HG02623 (cell line): ENCODE measurements around the gene CLCA1.

Source experiments
- ATAC-seq: cut with Tn5 transposase; IDR thresholded peaks from one replicate; pipeline ENCODE4 v1.9.1; 2021; ENCODE audit warnings: moderate library complexity; ENCODE audit not compliant: unreplicated experiment

Gene CLCA1

DNA sequence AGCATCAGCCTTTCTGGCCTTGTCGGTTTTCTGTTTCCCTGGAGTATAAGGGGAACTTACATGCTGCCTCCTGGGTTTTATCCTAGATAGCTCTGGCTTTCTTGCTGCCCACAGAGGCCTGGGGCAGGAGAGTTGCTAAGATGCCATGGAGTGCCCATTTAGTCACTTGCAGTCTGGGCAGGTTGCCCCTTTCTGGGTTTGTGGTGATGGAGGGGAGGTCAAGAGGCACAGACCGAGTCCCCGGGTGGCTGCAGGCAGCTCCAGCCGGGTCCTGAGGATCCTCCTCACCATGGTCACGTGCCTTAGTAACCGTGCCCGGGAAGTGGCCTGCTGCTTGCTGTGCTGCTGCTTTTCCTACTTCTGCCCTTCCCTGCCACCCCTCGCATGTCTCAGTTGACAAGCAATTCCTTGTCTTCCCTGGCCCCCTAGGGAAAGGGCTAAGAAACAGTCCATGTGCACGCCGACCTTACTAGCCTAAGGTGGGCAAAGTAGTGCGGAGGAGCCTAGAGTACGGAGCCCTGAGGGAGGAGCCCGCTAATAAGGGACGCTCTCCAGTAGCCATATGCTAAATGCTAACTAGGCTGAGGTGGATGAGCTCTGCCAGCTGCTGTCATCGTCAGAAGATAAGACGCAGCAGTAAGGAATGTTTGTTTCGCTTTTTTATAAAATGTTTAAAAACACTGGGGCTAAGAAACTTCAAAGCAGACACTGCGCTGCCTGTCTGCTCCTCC, 34.8 kb downstream of the CLCA1 start:
- no peak for ATAC-seq

DNA sequence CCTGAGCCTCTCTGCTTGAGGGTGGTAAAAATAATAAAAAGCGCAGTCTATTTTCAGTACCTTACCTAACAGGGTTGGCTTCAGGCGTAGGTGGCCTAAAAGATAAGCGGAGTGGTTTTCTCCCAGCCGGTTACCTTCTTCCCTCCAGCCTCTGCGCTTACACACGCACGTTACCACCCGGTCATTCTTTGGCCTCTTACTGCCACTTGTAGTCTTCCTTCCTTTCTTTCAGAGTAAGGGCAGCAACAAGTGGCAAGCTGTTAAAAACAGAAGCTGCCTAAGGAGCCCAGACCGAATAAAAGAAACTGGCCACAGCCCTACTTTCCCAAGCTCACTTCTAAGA, 35.4 kb downstream of the CLCA1 start:
- ATAC-seq, result no peak

DNA sequence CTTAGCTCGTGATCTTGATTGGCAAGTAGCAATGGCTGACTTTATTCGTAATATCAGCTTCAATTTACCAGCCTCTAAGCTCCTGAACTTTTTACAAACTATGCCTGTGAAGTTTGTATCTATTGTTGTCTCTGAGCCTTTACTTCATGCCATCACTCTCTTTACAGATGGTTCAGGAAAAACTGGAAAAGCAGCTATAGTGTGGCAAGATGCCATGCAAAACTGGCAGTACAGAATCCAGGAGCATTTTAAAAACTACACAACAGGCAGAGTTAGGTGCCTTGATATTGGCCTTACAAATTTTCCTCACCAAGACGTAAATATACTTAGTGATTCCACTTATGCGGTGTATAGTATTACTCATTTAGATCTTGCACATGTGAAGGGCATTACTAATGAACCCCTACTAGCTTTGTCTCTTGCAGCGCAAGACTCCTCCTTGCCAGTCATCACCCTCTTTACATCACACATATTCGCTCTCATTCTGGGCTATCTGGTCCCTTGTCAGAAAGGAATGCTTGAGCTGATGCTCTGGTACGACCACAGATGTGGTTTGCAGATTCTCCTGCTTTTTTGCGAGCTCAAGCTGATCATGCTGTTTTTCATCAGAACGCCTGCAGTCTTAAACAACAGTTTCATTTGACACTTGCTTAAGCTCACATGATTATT, 36.3 kb downstream of the CLCA1 start:
- no peak for ATAC-seq

DNA sequence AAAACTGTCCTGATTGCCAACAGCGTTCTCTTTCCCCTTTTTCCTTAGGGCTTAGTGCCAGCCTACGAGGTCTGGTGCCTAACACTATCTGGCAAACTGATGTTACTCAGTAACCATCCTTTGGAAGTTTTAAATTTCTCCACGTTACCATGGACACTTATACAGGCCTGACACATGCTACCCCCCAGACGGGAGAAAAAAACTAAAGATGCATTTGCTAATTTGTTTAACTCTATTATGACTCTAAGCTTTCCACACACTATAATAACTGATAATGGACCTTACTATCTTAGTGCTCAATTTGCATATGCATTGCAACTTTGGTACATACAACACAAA, 36.8 kb downstream of the CLCA1 start:
- no peak for ATAC-seq

DNA sequence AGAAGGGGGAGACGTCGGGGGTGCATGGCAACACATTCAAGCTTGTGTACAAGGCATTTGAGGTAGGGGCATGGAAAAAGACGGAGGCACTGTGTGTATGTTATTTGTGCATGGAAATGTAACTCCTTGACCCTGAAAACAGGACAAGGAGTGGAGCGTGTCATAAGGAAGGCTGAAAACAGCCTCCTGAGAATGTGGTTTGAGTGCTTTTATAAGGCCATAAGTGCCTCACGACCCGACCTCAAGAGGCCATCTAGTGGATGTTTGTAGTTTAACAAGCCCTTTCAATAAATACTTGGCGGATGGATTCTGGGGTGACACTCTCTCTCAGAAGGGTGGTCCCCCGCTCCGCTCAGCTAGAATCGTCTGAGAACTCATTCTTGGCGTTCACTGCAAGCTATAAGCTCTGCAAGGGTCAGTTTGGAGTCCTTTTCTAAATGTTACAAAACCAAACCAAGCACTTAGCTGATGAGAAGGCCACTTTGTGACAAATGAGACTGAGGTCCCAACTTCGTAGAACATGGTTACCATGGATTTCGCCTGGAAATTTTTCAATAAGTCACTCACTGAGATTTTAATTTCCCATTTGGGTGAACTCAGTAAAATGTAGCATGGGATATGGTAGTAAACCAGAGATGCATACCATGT, 39.3 kb downstream of the CLCA1 start:
- ATAC-seq, result no peak

DNA sequence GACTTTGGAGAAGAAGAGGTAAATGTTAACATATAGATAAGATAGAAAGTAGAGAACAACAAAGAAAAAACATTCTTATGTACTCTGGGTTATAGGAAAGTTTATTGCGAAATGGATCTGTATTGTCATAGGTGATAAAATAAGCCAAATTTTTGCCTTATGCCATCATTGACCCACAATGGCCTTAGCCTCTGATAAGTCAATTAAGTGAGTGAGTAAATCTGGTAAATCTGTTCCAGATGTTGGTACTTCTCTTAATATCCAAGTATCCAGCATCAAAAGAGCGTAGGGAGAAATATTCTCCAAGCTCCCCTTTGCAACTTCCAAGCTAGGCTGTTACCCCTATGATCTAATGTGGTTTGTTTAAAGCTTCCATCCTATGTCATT, 39.8 kb downstream of the CLCA1 start:
- ATAC-seq, result no peak

DNA sequence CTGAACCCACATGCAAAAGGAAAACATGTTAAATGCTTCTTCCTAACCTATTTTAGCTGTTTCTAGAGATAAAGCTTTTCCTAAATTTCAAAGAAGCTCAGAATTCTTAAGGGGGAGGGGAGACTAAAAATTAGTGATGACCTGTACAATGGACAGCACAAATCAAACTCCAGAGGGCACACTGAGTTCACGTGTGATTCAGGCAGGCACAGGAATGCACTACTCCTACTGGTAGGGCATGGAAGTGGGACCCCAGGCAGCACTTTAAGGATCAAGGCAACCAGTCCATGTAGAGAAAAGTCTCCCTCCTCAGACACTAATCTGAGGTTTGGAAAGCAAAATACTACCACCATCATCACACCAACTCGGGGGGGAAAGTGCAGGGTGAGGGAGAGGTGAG, 46.9 kb downstream of the CLCA1 start:
- ATAC-seq, result no peak

DNA sequence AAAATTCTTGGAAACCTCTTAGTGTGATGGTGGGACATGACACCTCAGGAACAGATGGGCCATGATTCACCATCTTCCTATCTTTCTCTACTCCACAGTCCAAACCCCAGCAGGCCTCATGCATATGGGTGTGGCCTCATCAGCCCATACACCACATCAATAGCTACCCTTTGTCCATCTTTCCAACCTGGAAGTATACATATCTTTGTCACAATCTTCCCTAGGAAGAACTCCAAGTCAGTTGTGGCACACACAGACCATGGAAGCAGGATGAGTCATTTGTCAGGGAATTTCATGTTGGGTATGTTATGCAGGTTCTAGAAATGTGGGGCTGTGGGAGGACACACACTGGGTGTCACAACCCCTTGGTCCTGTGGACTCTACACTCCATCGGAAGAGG, 47.6 kb downstream of the CLCA1 start:
- ATAC-seq, result no peak

DNA sequence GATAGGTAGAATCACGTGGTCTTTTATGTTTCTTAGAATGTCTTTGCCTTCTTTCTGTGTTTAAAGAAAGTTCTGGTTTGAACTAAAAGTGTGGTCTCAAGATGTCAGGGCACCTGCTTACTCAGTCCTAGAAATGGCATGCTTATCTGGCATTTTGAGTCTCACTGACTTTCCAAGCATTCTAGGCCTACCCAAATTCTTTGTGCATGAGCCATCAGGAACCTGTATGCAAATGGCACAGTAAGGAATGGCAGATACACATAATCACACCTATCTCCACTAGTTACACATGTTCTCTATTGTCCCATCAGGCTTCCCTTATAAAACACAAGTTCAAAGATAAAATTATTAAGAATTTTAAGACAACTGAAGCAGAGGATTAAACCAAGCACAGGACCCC, 48.6 kb downstream of the CLCA1 start:
- no peak for ATAC-seq

DNA sequence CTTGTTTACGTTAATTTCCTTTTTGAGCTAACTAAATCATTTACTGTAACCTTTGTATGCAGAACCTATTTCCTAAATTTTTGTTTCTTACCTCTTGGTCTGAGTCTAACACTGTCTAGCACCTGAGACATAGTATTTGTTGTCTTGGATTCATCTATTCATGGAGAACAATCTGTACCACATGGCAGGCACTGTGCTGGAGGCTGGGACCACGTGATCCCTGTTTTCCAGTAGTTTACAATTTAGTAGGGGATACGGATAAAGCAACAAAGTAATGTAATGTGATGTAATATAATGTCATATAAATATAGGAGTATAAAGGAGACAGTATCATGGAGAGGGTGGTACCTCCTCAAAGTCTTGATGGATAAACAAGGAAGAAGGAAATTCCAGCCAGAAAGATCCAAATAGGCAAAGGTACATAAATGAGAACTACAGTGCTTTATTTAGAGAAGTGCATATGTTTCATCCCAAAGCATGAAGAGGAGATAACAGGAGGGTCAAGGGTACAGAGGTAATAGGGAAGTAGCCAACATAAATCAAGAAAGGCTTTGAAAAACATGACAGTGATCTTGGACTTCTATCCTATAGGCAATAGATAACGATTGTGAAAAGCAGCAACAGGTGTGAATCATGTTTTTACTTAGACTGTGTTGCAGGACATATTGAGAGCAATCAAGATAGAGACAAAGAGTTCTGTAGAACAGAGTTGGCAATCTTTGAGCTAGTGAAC, 52.2 kb downstream of the CLCA1 start:
- ATAC-seq, result no peak

DNA sequence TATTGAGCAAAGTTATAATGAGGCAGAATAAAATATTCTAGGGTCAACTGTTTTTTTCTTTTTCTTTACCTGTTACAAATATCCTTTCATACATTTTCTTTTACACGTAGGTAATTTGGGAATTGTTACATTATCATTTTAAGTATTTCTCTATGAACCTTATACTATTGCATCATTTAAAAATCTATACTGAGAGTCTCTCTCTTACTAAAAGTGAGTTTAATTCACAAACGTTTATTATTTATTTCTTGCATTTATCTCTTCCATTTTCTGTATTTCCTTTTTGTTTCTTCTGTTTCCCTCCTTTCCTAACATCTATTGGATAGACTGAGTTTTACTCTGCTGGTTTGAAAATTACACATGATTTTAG, 52.8 kb downstream of the CLCA1 start:
- no peak for ATAC-seq

DNA sequence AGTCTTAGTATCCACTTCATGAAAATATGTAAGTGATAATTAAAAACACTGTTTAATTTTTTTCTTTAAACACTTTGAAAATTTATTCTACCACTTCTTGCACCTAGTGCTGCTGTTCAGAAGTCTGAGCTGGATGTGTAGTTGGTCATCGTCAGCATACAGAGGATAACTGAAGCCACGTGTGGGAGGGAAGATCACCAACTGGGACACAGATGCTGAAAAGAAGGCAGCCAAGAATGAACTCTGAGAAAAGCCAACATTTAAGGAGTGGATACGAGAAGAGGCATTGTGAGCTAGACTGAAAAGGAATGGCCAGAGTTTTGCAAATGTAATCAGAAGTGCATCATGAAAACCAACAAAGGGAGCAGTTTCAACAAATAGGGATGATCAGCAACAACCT, 53.5 kb downstream of the CLCA1 start:
- no peak for ATAC-seq

DNA sequence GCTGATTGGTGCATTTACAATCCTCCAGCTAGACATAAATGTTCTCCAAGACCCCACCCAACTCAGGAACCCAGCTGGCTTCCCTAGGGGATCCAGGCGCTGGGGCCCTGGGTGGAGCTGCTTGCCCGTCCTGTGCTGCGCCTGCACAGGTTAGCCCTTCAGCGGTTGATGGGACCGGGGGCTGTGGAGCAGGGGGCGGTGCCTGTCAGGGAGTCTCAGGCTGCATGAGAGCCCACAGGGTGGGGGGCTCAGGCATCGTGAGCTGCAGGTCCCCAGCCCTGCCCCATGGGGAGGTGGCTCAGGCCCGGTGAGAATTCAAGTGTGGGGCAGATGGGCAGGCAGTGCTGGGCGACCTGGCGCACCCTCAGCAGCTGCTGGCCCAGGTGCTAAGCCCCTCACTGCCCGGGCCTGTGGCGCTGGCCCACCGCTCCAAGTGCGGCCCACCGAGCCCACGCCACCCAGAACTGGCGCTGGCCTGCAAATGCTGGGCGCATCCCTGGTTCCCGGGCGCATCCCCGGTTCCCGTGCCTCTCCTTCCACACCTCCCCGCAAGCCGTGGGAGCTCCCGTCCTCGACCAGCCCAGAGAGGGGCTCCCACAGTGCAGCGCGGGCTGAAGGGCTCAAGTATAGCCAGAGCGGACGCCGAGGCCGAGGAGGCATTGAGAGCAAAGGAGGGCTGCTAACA, 55.1 kb downstream of the CLCA1 start:
- no peak for ATAC-seq

DNA sequence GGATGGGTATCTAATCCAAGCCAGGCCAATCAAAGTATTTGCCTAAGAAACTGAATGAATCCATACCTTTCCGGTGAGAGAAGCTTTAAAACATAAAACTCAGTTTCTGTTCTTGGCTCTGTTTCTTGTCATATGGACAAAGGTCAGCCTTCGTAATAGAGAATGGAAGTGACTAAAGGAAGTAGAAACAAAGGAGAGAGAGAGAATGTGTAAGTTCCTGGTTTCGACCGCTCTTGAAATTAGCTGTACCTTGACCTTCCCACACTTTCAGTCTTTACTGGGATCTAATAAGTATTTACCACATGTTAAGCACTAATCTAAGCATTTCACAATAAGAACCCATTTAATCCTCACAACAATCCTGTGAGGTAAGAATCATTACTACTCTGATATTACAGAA, 58.6 kb downstream of the CLCA1 start:
- no peak for ATAC-seq

DNA sequence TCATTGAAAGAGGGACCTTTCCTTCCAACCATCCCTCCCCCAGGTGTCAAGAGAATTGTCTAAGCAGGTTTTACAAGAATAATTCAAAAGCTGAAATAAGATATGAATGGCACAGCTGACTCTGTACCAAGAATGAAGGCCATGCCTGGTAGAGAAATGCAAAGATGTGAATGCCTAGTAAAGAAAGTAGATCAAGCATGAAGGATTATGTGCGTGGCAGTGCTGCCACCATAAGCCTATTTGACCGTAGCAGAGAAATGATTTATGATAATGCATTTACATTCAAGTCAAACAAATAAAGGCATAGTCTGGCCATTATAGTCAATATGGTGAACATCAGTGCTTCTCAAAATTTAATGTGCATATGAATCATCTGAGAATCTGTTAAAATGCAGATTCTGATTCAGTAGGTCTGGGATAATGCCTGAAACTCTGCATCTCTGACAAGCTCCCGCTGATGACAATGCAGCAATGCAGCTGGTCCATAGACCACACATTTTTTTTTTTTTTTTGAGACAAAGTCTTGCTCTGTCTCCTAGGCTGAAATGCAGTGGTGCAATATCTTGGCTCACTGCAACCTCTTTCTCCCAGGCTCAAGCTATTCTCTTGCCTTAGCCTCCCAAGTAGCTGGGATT, 61.6 kb downstream of the CLCA1 start:
- ATAC-seq, result no peak

DNA sequence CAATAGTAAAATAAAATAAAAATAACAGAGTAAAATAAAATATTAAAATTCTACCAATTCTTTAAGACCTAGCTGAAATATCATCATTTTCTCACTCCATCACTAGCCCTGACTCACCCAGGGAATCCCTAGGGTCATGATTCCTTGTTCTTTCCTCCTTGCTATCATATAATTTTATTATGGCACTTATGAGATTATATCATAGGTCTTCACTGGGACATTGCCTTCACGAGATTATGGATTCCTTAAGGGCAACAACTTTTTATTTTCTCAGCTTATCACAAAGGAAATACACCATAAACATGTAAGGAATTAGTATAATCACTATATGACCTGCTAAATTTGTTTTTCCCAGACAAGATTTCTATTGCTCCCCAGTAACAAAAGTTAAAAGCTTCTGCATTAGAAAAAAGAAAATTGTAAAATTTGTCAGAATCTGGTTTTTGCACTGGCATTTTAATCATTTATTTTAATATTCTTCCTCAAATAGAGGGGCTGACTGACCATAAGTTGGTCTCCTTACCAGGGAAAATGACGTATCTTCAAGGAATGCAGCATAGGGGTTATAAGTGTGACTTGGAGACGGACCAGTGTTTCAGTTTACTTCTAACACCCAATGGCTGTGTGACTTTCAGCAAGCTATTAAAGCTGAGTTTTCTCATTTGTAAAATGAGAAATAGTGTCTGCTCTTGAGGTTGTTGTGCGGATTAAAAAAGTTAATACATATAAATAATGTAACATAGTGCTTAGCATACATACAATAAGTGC, 69.4 kb downstream of the CLCA1 start:
- ATAC-seq, result no peak

DNA sequence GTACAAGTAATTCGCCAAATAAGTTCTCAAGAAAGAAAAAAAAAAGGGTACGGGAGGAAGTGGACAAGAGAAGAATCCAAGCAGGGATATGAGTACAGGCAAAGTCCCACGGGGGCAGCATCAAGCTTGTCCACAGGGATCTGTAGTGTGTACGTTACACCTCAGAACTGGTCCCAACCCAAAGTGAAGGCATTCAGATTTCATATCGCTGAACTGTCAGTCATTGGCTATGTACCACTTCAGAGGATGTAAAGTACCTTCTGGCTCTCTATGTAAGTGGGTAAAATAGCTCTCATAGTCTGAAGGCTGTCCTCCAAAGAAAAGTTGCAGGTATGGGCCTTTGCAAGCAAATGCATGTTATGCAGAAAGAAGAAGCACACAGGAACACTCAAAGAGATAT, 70.0 kb downstream of the CLCA1 start:
- no peak for ATAC-seq

DNA sequence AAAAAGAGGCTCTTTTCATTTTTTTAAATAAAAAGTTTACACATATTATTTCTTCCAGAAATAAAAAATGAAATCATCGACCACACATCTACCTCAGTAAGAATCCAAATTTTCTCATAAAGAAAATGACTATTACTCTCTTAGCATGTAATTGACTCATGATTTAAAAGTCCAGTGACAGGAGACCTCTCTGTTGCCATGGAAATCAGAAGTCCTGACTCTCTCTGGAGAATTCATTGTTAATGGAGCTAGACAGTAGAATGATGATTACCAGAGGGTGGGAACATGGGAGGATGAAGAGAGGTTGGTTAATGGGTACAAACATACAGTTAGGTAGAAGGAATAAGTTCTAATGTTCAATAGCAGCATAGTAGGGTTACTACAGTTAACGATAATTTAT, 73.1 kb downstream of the CLCA1 start:
- ATAC-seq, result no peak

DNA sequence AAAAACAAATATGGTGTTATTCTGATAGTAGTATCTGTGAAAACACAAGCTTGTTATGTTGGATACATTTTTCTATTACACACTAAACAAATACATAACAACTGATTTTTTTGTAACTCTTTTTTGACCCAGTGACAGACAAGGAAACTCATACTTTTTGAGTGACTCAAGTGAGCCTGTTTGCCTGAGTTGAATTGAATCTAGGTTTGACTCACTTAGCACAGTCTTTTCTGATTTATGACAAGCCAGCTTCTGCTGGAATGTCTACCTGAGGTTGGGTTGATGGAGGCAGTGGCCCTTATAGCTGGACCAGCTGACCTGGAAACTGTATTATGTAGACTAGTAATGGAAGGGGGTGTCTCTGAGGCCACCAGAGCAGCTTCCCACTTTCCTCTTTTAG, 73.9 kb downstream of the CLCA1 start:
- ATAC-seq, result no peak

DNA sequence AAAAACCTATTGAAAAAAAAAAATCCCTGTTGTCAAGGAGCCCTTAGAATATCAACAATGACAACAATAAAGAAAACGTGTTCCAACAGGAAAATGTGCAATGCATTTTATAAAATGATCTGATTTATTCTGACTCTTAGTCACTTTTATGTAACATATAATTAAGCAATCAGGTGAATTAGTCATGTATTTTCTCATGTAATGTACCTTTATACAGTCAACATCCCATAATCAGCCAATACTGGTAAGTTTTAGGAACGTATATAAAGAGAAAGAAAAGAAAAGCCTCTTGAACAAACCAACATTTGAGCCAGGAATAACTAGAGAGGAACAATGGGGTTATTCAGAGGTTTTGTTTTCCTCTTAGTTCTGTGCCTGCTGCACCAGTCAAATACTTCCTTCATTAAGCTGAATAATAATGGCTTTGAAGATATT, 78.1 kb downstream of the CLCA1 start, which contains the start of gene CLCA4:
Gene CLCA4 (plus strand): TSS at position 292 of the 435 bp plus-strand sequence. CDS start 42 bp downstream, at position 334.
- no peak for ATAC-seq
